Smooth muscle cell (in vitro differentiated cells): Measurements from ENCODE around the gene ADH1A. TPM values are rescaled to one million over a fixed set of nuclear protein-coding genes. Genes with fewer than 3 reads are reported as not detected.

ENCODE experiments used
- DNase-seq: peaks from one replicate; lab custom pipeline; 2025; ENCODE audit not compliant: unreplicated experiment; lab: John Stamatoyannopoulos, UW
- H2AFZ ChIP-seq: fragments of 200-600 bp; sonication (generic); 2 replicates; pipeline ENCODE4 v1.6.0; 2016; ENCODE audit warnings: antibody characterized with exemption, low read depth, mild to moderate bottlenecking
- H3F3A ChIP-seq: fragments of 200-600 bp; sonication (generic); 2 replicates; pipeline ENCODE4 v1.6.0; 2017; ENCODE audit warnings: antibody characterized with exemption, low read depth
- H3K27ac ChIP-seq: fragments of 200-600 bp; sonication (generic); 2 replicates; pipeline ENCODE4 v1.5.1; 2016; ENCODE audit warnings: low read depth, mild to moderate bottlenecking
- H3K27me3 ChIP-seq: fragments of 200-600 bp; sonication (generic); 2 replicates; pipeline ENCODE4 v1.6.1; 2016; ENCODE audit warnings: low read depth, mild to moderate bottlenecking
- H3K36me3 ChIP-seq: fragments of 200-600 bp; sonication (generic); 2 replicates; pipeline ENCODE4 v1.5.1; 2016; ENCODE audit warnings: low read depth
- H3K4me1 ChIP-seq: fragments of 200-600 bp; sonication (generic); 2 replicates; pipeline ENCODE4 v1.5.1; 2016; ENCODE audit warnings: low read depth
- H3K4me2 ChIP-seq: fragments of 200-600 bp; sonication (generic); 2 replicates; pipeline ENCODE4 v1.6.0; 2016; ENCODE audit warnings: mild to moderate bottlenecking
- H3K4me3 ChIP-seq: fragments of 200-600 bp; sonication (generic); 2 replicates; pipeline ENCODE4 v1.5.1; 2016; ENCODE audit warnings: mild to moderate bottlenecking
- H3K79me2 ChIP-seq: fragments of 200-600 bp; sonication (generic); 2 replicates; pipeline ENCODE4 v1.6.0; 2016; ENCODE audit warnings: low read depth, mild to moderate bottlenecking
- H3K9ac ChIP-seq: fragments of 200-600 bp; sonication (generic); 2 replicates; pipeline ENCODE4 v1.6.0; 2016; ENCODE audit warnings: low read depth
- H3K9me3 ChIP-seq: fragments of 200-600 bp; sonication (generic); replicated peaks from 2 replicates; pipeline ENCODE4 v1.5.1; 2016; ENCODE audit warnings: low read depth
- H4K20me1 ChIP-seq: fragments of 200-600 bp; sonication (generic); 2 replicates; pipeline ENCODE4 v1.6.0; 2016; ENCODE audit warnings: low read depth
- CTCF ChIP-seq: fragments of 200-600 bp; sonication (generic); IDR thresholded peaks from 2 replicates; pipeline ENCODE4 v1.5.1; 2017; ENCODE audit warnings: borderline replicate concordance, mild to moderate bottlenecking, antibody characterized with exemption; ENCODE audit not compliant: insufficient read depth, poor library complexity, severe bottlenecking
- WGBS: methylation state at CpG from one replicate; pipeline ENCODE4 v1.1.7; 2016; ENCODE audit warnings: low lambda C conversion rate; 5-methylcytosine and 5-hydroxymethylcytosine counted together
- polyA plus RNA-seq: library from polyadenylated mRNA; unstranded; fragments of >200 nt; fragmentation: Nextera tagmentation; extraction: Ambion mirVana; gene quantifications from 2 replicates; pipeline ENCODE4 v1.2.1, GENCODE V29; 2016
- total RNA-seq: library from RNA; depleted of rRNA; stranded (reverse); fragments of >200 nt; gene quantifications from 2 replicates; pipeline ENCODE4 v1.2.3, GENCODE V29; 2014

Gene ADH1A
- total RNA-seq (not detected in 2 replicates), polyA plus RNA-seq (not detected in 2 replicates)

- Histone ChIP-seq H3K27ac (no peak within 1 kb of the TSS), H3K4me1 (no peaks in the 10 kb centered on the region), H3F3A (no peaks in the 10 kb centered on the region), H2AFZ (no peak within 1 kb of the TSS), H4K20me1 (no peaks in the 10 kb centered on the region), H3K4me3 (no peak within 1 kb of the TSS), H3K79me2 (no peaks in the 10 kb centered on the region), H3K36me3 (no peaks in the 10 kb centered on the region), H3K9ac (no peak within 1 kb of the TSS), H3K4me2 (no peak within 1 kb of the TSS), H3K27me3 (no peaks in the 10 kb centered on the region), H3K9me3 (no peaks in the 10 kb centered on the region)
- no peak for DNase-seq
- TF ChIP-seq CTCF, result no peak
- 89% methylated on average over 3 of the region's 3 CpGs for WGBS
Observed at GRCh38 chr4:99290848-99291786, at the start of gene ADH1A. TSS of gene ADH1A (minus strand) at chr4:99290985. CDS start at chr4:99290914, 71 bp downstream.

- H3K36me3 ChIP-seq, result no peaks in the 10 kb centered on the region
- no peaks in the 10 kb centered on the region for H3K79me2 ChIP-seq
- H3F3A ChIP-seq, result no peaks in the 10 kb centered on the region
- no peaks in the 10 kb centered on the region for H4K20me1 ChIP-seq
- TF ChIP-seq CTCF, result no peak
- H3K4me1 ChIP-seq, result no peaks in the 10 kb centered on the region
- no peaks in the 10 kb centered on the region for H3K27me3 ChIP-seq
- no peak overlapping the region for H3K4me3 ChIP-seq
- no peaks in the 10 kb centered on the region for H3K9me3 ChIP-seq
- H3K27ac ChIP-seq, result no peak overlapping the region
- no peak overlapping the region for H2AFZ ChIP-seq
- no peak overlapping the region for H3K9ac ChIP-seq
- H3K4me2 ChIP-seq, result no peak overlapping the region
- no peak for DNase-seq
- whole genome bisulfite sequencing, result 96% methylated on average over 3 of the region's 3 CpGs
Observed at GRCh38 chr4:99339172-99339571, 48.4 kb upstream of the ADH1A start.

- no peaks in the 10 kb centered on the region for H3K27me3 ChIP-seq
- no peaks in the 10 kb centered on the region for H3K9me3 ChIP-seq
- no peaks in the 10 kb centered on the region for H4K20me1 ChIP-seq
- H3K4me3 ChIP-seq, result no peak overlapping the region
- H3K4me2 ChIP-seq, result no peak overlapping the region
- 79% methylated on average over 4 of the region's 4 CpGs for WGBS
- H3K4me1 ChIP-seq, result no peaks in the 10 kb centered on the region
- no peaks in the 10 kb centered on the region for H3K36me3 ChIP-seq
- H3K27ac ChIP-seq, result no peak overlapping the region
- no peak overlapping the region for H2AFZ ChIP-seq
- no peaks in the 10 kb centered on the region for H3F3A ChIP-seq
- TF ChIP-seq CTCF, result no peak
- H3K79me2 ChIP-seq, result no peaks in the 10 kb centered on the region
- no peak overlapping the region for H3K9ac ChIP-seq
- no peak for DNase-seq
Observed at GRCh38 chr4:99336553-99336952, 45.8 kb upstream of the ADH1A start.

- Histone ChIP-seq H3K27me3 (no peaks in the 10 kb centered on the region), H4K20me1 (no peaks in the 10 kb centered on the region), H3F3A (no peaks in the 10 kb centered on the region), H3K4me1 (no peaks in the 10 kb centered on the region), H2AFZ (no peak overlapping the region), H3K9me3 (no peaks in the 10 kb centered on the region), H3K36me3 (no peaks in the 10 kb centered on the region), H3K9ac (no peak overlapping the region), H3K27ac (no peak overlapping the region), H3K79me2 (no peaks in the 10 kb centered on the region), H3K4me3 (no peak overlapping the region), H3K4me2 (no peak overlapping the region)
- no peak for DNase-seq
- no peak for TF ChIP-seq CTCF
- WGBS, result 71% methylated on average over 1 of the region's 1 CpG
Observed at GRCh38 chr4:99334880-99335279, 44.1 kb upstream of the ADH1A start.
